HG02798 (cell line): ENCODE measurements around the gene TMEM72.
A peak's percentile ranks its signal among the peaks of the same experiment; 100 is the strongest.

ENCODE experiments used
- ATAC-seq: cut with Tn5 transposase; IDR thresholded peaks from one replicate; pipeline ENCODE4 v1.9.1; 2021; ENCODE audit warnings: mild to moderate bottlenecking; ENCODE audit not compliant: unreplicated experiment, poor library complexity

Gene TMEM72

GRCh38 chr10:44965104-44965503, 54.0 kb downstream of the TMEM72 start:
- no peak for ATAC-seq

- ATAC-seq: peak; percentile 40
These were observed 54.5 kb downstream of the TMEM72 start for GRCh38 chr10:44965651-44966097.

- ATAC-seq: peak; percentile 30
These were observed 55.1 kb downstream of the TMEM72 start for GRCh38 chr10:44966129-44966815.

GRCh38 chr10:44966816-44967509, 55.8 kb downstream of the TMEM72 start:
- no peak for ATAC-seq

GRCh38 chr10:44967616-44968015, 56.5 kb downstream of the TMEM72 start:
- ATAC-seq: no peak

GRCh38 chr10:44968091-44968490, 57.0 kb downstream of the TMEM72 start:
- no peak for ATAC-seq

- no peak for ATAC-seq
These were observed 57.6 kb downstream of the TMEM72 start for GRCh38 chr10:44968500-44969400.

- ATAC-seq: no peak
These were observed 58.7 kb downstream of the TMEM72 start for GRCh38 chr10:44969854-44970253.

- ATAC-seq: no peak
These were observed 59.8 kb downstream of the TMEM72 start for GRCh38 chr10:44970812-44971395.

GRCh38 chr10:44971434-44971833, 60.3 kb downstream of the TMEM72 start:
- ATAC-seq: no peak

GRCh38 chr10:44971935-44972757, 61.0 kb downstream of the TMEM72 start:
- no peak for ATAC-seq

GRCh38 chr10:44972874-44973306, 61.8 kb downstream of the TMEM72 start:
- ATAC-seq: no peak

- no peak for ATAC-seq
These were observed 62.4 kb downstream of the TMEM72 start for GRCh38 chr10:44973323-44974081.

GRCh38 chr10:44974082-44974627, 63.0 kb downstream of the TMEM72 start:
- no peak for ATAC-seq

GRCh38 chr10:44974628-44975430, 63.7 kb downstream of the TMEM72 start:
- peak; percentile 71 for ATAC-seq

GRCh38 chr10:44975431-44976331, 64.5 kb downstream of the TMEM72 start:
- ATAC-seq: no peak
